Putamen (tissue), 1 donor: Measurements from ENCODE around the gene PPID.
"Not testable (repeated sequence)": the region's sequence is repeated elsewhere in the genome, so short reads cannot be mapped to it uniquely, and the experiment has no call there.

Experiments
- DNase-seq: peaks from one replicate; pipeline ENCODE4 v3.0.0-alpha.2; 2016; ENCODE audit warnings: low spot score

PPID gene

GRCh38 chr4:158729716-158730559 lies 6.7 kb upstream of the PPID start:
- peak; percentile 63 for DNase-seq

DNA sequence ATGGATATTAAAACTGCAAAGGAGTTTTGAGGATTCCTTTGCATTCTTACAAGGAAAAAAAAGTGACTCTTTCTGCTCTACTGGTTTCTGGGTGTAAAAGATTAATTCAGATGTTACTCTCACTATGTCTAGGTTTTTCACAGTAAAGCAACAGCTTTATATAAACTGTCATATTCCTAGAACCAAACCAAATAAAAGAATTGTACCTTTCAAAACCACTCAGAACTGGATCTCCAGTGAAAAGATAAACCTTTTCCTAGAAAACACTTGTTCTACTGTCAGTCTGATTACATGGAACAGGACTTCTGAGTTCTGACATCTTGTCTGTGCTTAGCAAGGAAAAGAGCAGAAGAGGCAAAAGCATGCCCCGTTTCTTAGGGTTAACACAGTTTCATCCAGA lies 5.0 kb upstream of the PPID start:
- DNase-seq, result no peak

DNA sequence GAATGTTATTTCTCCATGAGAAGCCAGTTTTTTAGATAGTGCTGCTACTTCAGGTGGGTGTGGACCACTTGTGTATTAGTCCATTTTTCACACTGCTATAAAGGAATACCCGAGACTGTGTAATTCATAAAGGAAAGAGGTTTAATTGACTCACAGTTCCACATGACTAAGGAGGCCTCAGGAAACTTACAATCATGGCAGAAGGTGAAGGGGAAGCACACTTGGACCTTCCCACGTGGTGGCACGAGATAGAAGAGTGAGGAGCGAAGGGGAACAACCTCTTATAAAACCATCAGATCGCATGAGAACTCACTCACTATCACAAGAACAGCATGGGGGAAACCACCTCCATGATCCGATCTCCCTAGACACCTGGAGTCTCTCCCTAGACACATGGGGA lies 3.4 kb upstream of the PPID start:
- no peak for DNase-seq

GRCh38 chr4:158724637-158725036 lies 1.4 kb upstream of the PPID start:
- DNase-seq, result no peak

DNA sequence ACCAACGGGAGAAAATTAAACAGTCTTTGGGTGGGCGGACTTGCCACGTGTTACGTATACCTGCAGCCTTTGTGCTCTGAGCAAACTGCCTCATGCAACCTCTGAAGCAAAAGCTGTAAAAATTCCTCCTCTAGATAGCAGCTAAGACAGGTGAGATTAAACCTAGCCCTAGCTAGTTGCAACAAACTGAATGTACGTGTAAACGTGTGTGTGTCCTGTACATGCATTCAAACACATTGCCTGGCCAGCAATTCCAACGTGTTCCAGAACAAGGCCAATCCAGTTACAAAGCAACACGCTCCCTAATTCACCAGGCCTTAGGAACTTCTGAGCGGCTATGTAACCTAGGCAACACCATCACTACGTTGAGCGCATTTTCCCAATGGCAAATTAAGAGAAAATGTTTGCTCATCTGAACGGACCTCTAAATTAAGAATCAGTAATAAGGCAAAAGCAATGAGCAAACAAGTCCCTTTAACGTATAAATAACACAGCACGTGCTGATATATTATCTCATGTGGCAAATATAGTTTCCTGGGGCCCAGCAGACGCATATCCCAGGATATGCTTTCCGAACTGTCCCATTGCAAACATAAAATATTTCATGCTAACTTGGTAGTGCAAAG lies 792 bp downstream of the PPID start:
- peak; percentile 40 for DNase-seq

- DNase-seq, result no peak
These were observed 1.5 kb downstream of the PPID start for GRCh38 chr4:158721680-158722079.

DNA sequence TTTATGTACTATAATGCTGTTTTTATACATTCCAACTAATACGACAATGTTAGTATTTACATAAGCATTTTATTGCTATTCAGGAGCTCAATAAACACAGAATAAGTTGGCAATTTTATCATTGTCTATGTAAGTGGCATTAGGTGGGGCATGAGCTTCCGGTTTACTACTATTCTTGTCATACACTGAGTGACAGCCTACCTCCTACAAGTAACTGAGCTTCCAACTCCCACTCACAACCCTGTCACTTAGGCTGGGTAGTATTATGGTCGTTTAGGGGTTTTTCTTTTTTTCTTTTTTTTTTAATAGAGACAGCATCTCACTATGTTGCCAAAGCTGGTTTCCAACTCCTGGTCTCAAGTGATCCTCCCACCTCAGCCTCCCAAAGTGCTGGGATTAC lies 7.4 kb downstream of the PPID start:
- no peak for DNase-seq

- no peak for DNase-seq
These were observed 8.3 kb downstream of the PPID start for GRCh38 chr4:158714937-158715336.

- DNase-seq, result not testable (repeated sequence)
These were observed 10.6 kb downstream of the PPID start for GRCh38 chr4:158712622-158713021.

GRCh38 chr4:158710814-158711213 lies 12.4 kb downstream of the PPID start:
- DNase-seq, result no peak

GRCh38 chr4:158704274-158704673 lies 18.9 kb downstream of the PPID start:
- DNase-seq, result no peak

DNA sequence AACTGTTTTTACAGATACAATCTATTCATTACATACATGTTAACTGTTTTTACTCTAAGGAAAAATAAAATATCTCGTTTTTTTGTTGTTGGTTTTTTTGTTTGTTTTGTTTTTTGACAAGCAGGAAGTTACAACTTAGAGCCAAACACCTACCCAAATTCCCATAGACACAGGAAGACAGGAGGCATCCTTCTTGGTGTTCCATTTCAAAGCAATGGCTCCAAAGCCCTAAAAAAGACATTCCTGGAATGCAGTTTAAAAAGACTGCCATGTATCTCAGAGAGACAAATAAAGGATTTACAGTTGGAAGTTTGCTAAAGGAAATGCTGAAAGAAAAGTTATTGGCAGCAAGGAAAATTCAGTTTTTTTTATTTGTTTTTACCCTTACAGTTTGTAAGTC lies 34.4 kb downstream of the PPID start:
- no peak for DNase-seq

GRCh38 chr4:158682066-158682465 lies 41.1 kb downstream of the PPID start:
- DNase-seq, result no peak

GRCh38 chr4:158681629-158682028 lies 41.6 kb downstream of the PPID start:
- no peak for DNase-seq

DNA sequence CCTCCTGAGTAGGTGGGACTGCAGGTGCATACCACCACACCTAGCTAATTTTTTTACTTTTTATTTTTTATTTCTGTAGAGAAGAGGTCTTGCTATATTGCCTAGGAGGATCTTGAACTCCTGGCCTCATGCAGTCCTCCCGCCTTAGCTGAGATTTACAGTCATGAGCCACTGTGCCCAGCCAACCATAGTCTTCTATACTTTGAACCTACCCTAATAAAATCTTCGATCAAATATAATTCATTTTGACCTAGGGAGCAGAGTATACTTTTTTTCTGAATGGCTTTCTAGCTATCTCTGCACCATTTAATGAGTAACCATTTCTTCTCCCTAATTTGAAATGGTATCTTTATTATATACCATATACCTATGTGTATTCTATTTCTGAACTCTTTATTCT lies 44.4 kb downstream of the PPID start:
- DNase-seq, result no peak

DNA sequence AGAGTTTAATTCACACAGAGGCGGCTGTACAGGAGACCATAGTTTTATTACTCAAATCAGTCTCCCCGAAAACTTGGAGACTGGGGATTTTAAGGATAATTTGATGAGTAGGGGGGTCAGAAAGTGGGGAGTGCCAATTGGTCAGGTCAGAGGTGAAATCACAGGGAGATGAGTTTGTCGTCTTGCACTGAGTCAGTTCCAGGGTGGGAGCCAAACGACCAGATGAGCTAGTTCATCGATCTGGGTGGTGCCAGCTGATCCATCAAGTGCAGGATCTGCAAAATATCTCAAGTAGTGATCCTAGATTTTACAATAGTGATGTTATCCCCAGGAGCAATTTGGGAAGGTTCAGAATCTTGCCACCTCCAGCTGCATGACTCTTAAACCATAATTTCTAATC lies 47.1 kb downstream of the PPID start:
- DNase-seq, result no peak

DNA sequence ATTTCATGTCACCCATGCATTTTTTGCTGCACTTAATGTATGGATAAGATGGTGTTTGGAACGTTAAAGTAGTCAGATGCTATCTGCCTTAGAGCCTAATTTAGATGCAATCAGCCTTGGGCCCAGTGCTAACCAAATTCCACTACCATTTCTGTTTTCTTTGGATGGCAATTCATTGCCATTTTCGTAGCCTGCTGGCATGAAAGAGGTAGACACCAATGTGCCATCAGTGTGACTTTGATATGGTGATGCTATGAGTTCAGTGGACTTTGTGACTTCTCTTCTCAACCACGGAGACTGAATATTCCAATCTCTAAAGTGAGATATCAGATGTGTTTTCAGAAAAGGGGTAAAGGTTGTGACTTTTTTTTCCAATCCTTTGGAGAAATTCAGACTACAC lies 49.6 kb downstream of the PPID start:
- no peak for DNase-seq

GRCh38 chr4:158671915-158672806 lies 51.0 kb downstream of the PPID start, which contains the start of gene ETFDH:
Gene ETFDH (plus strand): TSS chr4:158672296. CDS start chr4:158672457, 161 bp downstream.
- peak; percentile 99 for DNase-seq

- DNase-seq, result no peak
These were observed 51.6 kb downstream of the PPID start, which contains the start of gene C4orf46 for GRCh38 chr4:158671665-158671914. Gene C4orf46 (minus strand): TSS chr4:158671887. CDS start chr4:158671801, 86 bp downstream.

DNA sequence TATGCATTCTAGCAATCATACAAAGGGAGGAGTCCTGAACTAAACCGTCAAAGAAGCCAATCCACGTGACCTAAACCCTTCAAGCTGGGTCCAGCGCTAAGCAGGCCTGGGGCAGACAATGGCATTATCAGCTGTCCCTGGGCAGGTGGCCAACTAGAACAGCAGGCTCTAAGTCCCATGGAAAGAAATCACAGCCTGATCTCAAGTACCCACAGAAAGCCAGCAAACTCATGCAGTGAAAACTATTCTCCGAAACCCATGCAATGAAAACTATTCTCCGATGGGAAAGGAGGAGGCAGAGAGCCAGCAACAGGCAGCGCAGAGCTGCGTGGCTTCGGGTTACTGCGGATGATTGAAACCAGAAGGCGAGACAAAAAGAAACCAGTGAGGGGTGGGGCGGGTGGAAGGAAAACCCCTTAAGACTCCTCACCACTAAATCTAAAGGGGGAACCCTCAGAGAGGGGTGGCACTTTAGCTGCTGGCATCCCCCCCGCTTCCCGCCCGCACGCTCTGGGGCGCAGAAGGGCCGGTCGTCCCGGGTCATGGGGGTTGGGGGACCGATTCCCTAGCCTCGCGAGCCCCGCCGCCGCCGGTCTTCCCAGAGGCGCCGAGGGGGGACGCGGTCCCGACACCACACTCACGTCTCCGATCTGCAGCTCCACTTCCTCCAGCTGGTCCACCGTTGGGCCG lies 52.1 kb downstream of the PPID start:
- peak; percentile 68 for DNase-seq

- DNase-seq, result no peak
These were observed 53.9 kb downstream of the PPID start for GRCh38 chr4:158669310-158669709.

DNA sequence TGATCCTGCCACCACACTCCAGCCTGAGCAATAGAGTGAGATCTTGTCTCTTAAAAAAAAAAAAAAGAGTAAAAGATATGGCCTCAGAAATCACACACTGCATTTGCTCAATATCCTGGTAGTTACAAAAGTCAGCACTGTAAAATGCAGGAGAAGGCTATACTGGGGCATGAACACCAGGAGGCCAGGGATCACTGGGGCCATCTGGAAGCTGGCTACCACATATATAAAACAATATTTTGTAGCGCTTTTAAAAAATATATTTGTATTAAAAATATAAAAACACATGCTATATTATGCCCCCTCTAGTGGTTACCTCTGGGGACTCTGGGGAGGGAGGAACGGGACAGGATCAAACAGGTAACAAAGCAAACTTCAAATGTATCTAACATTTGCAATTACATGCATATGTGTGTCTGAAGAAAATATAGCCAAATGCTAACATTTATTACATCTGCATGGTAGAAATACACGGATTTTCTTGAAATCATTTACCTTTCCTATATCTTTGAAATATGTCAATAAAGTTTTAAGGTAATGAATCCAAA lies 55.5 kb downstream of the PPID start:
- DNase-seq, result no peak
